HG03442 (cell line): Measurements from ENCODE around the gene SERTAD2.

Experiments used
- ATAC-seq: cut with Tn5 transposase; IDR thresholded peaks from one replicate; pipeline ENCODE4 v1.9.1; 2021; ENCODE audit warnings: mild to moderate bottlenecking, moderate library complexity; ENCODE audit not compliant: unreplicated experiment

The SERTAD2 gene

GRCh38 chr2:64677530-64677929, 23.8 kb upstream of the SERTAD2 start:
- ATAC-seq: no peak

DNA sequence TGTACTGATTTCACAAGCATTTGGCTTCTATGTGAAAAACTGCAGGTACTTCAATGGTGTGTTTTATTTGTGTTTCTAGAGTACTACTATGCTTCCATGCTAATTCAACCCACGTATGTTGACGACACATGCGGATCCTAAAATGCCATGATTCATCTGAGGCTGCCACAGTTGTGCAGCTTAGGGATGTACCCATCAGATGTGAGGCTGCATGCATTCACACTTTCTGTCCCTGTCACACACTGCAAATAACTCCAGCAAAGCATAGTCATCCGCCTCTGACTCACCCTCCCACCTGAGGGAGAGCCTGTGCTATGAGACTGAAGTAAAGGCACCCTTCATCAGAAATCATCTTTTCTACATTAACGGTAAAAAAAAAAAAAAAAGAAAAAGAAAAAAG, 22.1 kb upstream of the SERTAD2 start:
- peak; percentile 52 for ATAC-seq

DNA sequence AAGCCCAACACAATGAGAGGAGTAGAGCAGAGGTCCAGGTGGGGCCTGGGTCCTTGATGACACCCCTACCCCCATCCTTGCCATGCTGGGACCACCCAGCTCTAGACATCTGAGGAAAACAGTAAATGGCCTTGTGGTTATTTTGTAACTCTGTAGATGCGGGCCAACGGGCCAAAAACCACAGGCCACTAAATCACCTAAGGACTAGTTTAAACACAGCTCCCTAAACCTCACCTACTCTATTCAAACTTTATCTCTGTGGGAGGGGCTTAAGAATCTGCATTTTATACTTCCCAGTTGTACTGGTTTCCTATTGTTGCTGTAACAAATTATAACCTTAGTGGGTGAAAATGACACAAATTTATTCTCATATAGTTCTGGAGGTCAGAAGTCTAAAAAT, 19.0 kb upstream of the SERTAD2 start:
- no peak for ATAC-seq

DNA sequence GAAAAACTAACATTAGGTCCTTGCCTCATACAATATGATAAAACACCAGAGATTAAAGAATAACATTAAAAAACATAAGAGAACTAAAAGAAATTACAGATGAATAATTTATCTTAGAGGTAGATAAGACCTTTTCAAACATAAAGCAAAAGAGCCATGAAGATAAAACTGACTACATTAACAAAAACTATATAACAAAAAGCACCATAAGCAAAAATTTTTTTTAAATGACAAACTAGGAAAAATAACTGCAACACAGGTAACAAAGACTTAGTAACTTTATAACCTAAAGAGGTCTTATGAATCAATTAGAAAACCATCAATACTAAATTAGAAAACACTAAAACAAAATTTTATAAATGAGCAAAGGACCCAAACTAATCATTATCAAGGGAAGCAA, 16.3 kb upstream of the SERTAD2 start:
- no peak for ATAC-seq

DNA sequence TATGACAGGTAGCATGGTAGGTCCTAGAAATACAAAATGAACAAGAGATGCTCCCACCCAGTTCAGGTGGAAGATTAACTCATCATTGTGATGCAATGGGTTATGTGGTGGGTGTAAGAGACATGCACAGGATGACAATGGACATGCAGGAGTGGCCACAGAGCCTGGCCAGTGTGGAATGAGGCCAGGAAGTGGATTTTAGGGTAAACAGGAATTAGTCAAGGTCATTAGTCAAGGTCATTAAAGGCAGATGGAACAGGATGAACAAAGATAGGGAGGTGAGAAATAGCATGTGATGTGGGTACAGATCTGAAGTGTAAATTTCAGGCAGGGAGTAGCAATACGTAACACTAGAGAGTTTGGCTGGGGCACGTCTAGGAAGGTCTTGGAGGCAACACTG, 15.6 kb upstream of the SERTAD2 start:
- ATAC-seq: no peak

DNA sequence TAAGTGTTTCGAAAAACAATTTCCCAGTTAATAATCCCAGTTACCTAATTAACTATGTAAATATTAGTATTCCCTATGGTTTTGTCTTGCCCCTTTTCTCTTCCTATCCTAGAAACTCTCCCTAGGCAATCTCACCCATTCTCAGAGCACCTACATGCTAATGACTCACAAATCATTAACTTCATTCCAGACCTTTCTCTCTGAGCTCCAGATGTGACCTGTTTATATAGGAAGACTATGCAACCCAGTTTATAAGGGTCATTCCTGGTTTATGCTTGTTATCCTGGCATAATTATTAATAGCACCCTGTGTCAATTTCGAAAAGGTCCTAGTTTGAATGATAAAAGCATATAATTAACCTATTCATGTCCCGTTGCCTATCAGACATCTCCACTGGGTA, 14.8 kb upstream of the SERTAD2 start:
- ATAC-seq: no peak

- ATAC-seq: no peak
Observed at GRCh38 chr2:64667535-64667934, 13.8 kb upstream of the SERTAD2 start.

DNA sequence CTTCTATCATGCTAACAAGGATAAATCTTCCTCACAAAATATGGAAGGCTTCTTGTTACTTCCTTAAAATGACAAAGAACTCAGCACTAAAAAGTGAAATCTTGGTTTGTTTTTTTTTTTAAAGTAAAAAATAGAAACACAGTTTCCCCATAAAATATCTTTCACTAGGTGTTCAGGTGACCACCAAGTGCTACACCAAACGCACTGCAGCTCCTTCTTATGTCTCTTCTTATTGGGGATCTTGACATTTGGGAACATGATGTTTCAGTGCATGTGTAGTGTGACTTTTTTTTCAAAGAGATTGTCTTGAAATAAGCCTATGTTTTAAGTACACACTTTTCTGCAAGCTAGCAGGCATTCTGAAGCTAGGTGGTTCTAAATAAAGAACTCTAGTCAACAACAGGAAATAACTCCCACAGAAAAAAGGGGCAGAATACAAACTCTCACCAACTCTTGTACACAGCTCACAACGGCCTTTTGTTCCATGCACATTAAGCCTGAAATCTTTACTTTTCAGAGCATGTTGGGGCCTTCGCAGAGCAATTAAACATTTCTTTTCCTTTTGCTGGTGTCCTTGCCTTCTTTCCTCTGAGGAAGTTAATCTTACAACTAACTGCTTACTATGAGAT, 13.2 kb upstream of the SERTAD2 start:
- peak; percentile 77 for ATAC-seq

GRCh38 chr2:64665709-64666108, 12.0 kb upstream of the SERTAD2 start:
- ATAC-seq: no peak

GRCh38 chr2:64663402-64663801, 9.7 kb upstream of the SERTAD2 start:
- no peak for ATAC-seq

GRCh38 chr2:64661741-64662169, 8.0 kb upstream of the SERTAD2 start:
- ATAC-seq: peak; percentile 41

DNA sequence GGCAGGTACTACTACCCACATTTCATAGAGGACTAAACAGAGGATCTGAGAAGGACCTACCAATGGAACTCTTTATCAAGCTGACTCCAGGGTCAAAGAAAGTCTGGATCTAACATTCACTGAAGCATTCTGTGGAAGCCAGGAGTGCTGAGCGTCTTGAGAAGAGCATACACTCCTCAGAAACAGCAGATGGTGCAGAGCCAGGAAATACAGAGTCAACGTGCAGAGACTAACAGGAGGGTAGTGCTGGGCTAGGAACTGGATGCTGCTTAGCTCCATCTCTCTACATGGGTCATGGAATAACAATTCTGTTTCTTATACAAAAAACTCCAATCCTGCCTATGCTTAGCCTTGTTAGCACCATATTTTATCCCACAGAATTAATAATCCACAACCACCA, 5.5 kb upstream of the SERTAD2 start:
- ATAC-seq: no peak

DNA sequence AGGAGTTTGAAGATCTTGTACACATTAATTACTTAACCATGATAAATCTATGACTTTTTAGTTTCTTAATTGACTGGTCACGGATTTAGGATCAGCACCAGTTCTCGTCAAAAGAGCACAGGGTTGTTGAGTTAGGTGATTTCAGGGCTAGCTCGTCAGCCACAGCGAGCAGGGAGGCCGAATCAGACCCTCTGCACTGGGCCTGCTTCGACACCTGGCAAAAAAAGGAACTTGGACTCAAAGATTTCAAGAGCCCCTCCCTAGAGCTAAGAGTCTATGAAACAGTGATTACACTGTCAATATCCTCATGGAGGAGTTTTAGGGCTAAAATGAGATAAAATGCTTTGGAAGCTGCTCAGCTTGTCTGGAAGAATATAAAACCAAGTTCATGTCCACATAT, 4.6 kb upstream of the SERTAD2 start:
- ATAC-seq: no peak

- no peak for ATAC-seq
Observed at GRCh38 chr2:64657411-64657810, 3.7 kb upstream of the SERTAD2 start.

- no peak for ATAC-seq
Observed at GRCh38 chr2:64656379-64656778, 2.7 kb upstream of the SERTAD2 start.

DNA sequence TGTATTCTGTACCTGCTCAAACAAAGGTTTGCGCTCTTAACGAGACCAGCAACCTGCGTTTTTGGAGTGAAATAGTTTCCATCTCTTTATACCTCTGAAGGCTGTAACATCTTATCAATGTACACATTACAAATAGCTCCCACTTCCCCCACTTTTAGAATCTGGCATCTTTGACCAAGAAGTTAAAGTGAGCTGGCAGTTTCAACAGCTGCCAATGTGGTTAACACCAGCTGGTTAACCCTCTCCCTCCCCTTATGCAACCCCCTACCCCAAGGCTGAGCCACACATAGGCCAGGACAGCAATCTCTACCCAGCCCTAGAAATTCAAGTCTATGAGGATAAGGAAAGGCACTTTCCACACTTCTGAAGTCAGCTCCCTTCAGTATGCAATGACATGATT, 2.2 kb upstream of the SERTAD2 start:
- ATAC-seq: no peak

DNA sequence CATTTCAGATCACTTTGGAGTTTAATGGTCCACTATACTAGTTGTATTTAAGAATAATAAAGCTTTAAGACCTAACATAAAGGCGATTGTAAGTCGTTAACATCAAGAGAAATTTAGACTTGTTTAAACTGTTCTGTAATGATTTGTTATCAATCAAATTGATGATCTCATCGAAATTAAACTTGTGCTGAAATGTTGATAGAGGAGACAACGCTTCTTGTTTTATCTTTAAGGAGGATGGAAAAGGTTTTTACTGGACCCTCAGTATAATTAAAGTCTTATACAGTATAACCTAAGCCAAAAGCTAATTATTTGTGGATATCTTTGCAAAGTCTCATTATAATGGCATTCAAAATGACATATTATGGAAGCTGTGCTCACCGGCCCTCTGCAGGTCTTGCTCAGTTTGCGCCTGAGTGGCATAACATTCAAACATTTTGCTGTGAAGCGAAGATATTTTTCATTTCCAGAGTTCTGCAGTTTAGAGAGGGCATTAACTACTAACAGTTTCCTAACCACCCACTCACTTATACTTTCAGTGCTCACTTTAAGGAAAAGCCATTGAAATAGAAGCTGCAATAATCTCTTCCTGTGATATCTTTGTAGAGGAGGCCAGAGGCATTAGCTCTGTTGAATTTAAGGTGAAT, 1.4 kb upstream of the SERTAD2 start:
- ATAC-seq: no peak

GRCh38 chr2:64654063-64654811, 524 bp upstream of the SERTAD2 start:
- ATAC-seq: peak; percentile 34

- no peak for ATAC-seq
Observed at GRCh38 chr2:64652231-64653108, 1.2 kb downstream of the SERTAD2 start.

GRCh38 chr2:64651590-64651989, 2.1 kb downstream of the SERTAD2 start:
- no peak for ATAC-seq

GRCh38 chr2:64650722-64651338, 2.9 kb downstream of the SERTAD2 start:
- ATAC-seq: no peak
